ENCODE results near the gene XXYLT1.
"Not testable (repeated sequence)": the region's sequence is repeated elsewhere in the genome, so short reads cannot be mapped to it uniquely, and the experiment has no call there.

XXYLT1 gene

DNA sequence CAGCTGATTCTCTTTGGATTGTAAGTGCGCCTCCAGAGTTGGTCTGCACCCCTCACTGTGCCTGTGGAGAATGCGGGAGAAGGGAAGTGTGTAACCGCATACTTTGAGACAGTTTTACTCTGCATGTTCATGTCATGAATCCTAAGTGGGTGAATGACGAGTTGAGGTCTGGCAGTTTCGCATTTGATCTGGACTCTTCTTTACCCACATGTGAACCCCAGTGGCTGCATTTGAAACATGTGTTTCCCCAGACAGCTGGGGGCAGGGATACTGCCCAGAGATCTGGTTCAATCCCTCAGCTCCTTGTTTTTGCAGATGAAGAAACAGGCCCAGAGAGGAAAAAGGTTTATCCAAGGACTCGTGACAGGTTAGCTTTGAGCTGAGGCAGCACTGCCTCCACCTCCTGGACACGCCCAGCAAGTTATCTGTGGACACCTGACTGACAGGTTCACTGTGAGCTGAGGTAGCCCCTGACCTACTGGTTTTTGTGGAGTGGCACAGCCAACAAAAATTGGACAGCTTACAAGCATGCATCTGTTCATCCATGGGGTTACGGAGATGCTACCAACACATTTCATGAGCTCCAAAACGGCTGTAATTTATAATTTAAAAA lies 207.3 kb downstream of the XXYLT1 start:
- DNase-seq (ENCODE audit: low read depth in 3 of 3), result no peak

DNA sequence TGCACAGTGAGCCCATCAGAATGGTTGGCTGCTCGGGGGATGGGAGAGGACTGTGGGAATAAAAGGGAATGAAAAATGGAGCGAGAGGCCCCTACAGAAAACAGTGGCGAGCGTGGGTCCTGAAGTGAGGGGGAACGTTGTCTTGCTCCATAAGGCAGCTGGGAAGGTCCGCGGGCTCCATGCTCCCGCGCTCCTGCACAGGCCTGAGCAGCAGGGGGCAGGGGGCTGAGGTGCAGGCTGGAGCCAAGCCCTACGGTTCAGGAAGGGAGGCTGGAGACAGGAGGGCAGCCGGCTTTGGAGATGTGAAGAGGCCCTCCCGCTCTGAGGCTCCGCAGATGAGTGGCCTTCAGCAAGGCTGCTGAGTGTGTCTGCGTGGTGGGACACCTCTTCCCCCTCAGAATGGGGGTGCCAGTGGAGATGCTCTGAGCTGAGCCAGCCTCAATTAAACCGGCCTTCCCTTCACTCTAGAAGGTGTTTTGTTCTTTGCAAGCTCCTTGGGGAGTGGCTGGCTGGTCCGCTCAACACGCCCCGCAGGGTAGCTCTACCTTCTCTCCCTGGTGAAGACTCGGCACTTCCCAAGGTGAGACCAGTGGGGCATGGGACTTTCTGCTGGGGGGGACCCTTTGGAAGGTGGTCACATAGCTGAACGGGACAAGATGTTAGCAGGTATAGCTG lies 208.0 kb downstream of the XXYLT1 start:
- no peak for DNase-seq (ENCODE audit: low read depth in 3 of 3)

DNA sequence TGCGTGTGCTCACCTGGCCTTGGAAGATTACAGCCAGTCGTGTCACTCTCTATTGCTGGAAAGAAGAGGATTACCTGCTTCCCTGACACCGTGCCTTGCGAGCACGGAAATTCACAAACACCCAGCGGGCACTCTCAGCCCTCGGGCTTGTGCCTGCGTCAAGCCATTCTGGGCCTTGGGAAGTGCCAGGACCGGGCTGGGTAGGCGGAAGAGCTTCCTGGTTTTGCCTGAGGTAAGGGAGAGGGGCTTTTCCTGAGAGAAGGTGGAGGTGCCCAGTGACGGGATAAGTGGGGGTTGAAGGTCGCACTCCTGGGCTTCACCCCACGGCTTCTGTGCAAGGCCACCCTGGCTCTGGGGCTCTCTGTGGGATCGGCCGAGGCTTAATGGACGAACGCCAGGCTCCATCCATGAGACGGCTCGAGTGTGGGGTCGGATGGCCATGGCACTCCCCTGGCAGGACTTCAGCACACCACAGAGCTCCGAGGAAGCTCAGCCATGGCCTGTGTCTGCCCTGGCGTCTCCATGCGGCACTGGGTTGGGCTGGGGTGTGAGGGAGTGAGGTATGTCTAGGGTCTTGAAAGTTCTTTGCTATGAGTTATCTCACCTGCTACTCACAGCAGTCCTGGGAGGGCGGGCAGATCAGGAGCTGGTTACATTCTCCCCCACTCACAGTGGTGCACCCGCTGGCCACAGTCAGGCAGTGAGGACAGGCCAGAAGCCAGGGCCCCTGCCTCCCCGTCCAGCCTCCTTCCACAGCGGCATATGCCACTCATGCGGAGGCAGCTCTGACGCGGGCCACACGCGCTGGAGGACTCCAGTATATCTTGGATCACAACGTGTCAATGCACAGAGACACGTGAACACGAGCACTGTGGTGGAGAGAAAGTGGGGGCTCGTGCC lies 209.0 kb downstream of the XXYLT1 start:
- no peak for DNase-seq (ENCODE audit: low read depth in 3 of 3)

DNA sequence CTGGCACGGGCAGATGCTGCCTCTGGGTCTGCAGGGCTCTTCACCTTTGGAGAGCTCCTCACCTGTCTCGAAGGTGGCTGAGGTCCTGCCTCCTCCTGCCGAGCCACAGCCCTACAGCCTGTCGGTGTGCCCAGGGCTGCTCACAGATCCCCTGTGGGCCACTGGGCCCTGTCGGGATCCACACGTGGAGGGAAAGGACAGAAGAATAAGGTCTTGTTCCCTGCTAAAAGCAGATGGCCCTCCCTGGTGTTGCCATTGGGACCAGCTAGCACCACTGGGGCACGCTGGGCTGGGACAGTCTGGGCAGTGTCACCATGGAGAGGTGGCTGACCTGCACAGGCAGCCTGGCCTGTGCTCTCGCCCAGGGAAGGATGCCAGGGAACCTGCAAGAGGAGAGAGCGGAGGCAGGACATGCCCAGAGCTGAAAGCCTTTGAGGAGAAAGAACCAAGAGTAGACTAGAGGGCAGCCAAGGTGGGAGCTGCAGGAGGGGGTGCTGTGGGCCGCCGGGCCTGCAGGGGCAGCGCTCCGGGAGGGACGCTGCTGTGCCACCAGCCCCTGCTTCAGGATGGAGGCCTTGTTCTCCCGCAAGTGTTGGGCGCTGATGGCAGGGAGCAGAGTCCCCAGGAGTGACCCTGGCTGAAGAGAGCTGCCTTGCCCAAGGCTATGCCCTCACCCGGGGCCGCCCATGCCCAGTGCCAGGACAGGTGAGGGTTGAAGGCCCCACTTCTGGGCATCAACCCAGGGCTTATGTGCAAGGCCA lies 210.2 kb downstream of the XXYLT1 start:
- DNase-seq (ENCODE audit: low read depth in 3 of 3), result no peak

DNA sequence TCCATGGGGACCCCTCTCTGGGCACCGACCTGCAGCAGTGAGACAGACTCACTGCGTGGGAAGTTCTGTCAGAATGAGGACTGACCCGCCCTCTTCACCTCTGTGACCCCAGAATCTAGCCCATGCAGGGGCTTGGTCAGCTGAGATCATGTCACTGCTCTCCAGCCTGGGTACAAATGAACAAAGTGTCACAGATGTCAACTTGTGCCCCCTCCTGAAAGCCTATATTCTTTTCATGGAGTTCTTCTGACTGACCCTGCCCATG lies 210.8 kb downstream of the XXYLT1 start:
- no peak for DNase-seq (ENCODE audit: low read depth in 3 of 3)

- DNase-seq (ENCODE audit: low read depth in 3 of 3), result no peak
Measured at GRCh38 chr3:195059471-195060216, 211.3 kb downstream of the XXYLT1 start.

DNA sequence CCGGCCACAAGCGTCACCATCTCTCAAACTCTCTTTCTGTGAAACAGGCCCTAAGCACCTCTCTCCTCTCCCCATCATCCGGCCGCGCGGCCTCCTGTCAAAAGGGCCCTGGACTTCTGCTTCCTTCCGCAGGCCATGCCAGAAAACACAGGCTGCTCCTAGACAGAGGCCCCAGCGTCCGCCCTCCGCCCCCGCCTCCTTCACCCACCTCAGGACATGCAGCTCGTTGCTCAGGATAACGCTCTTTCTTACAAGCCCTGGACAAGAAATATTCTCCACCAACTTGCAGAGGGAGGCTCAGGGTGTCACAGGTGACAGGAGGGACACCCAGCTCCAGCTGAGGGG lies 212.0 kb downstream of the XXYLT1 start:
- no peak for DNase-seq (ENCODE audit: low read depth in 3 of 3)

GRCh38 chr3:195058336-195059005 lies 212.5 kb downstream of the XXYLT1 start:
- DNase-seq (ENCODE audit: low read depth in 3 of 3), result no peak

- DNase-seq (ENCODE audit: low read depth in 3 of 3), result no peak
Measured at GRCh38 chr3:195057716-195058115, 213.2 kb downstream of the XXYLT1 start.

GRCh38 chr3:195056506-195056905 lies 214.5 kb downstream of the XXYLT1 start:
- no peak for DNase-seq (ENCODE audit: low read depth in 3 of 3)

DNA sequence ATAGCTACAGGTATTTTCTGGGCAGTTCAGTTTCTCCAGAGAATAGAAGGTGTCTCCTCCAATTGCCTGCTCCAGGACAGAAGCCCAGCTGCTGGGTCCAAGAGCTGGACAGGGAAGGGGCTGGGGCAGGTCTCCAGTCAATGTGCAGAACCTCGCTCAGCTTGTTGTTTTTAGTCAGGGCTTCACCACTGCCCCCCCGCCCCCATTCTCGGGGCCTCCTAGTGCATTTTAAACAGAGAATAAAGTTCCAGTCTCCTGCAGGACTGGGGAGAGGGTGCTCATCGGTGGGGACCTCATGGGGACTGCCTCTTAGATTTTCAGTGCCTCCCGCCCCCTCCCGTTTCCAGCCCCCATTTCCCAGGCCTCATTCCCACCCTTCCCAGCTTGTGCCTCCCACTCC lies 216.6 kb downstream of the XXYLT1 start:
- DNase-seq (ENCODE audit: low read depth in 3 of 3), result no peak

- DNase-seq (ENCODE audit: low read depth in 3 of 3), result no peak
Measured at GRCh38 chr3:195052939-195053338, 218.0 kb downstream of the XXYLT1 start.

DNA sequence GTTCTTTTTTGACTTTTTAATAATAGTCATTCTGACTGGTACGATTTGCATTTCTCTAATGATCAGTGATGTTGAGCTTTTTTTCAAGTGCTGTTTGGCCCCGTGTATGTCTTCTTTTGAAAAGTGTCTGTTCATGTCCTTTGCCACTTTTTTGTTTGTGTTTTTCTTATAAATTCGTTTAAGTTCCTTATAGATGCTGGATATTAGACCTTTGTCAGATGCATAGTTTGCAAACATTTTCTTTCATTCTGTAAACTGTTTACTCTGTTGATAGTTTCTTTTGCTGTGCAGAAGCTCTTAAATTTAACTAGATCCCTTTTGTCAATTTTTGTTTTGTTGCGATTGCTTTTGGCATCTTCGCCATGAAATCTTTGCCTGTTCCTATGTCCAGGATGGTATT lies 220.7 kb downstream of the XXYLT1 start:
- not testable (repeated sequence) for DNase-seq (ENCODE audit: low read depth in 3 of 3)

- DNase-seq (ENCODE audit: low read depth in 3 of 3), result no peak
Measured at GRCh38 chr3:195048059-195048905, 222.7 kb downstream of the XXYLT1 start.

- no peak for DNase-seq (ENCODE audit: low read depth in 3 of 3)
Measured at GRCh38 chr3:195047536-195047935, 223.4 kb downstream of the XXYLT1 start.

GRCh38 chr3:195046441-195046840 lies 224.5 kb downstream of the XXYLT1 start:
- DNase-seq (ENCODE audit: low read depth in 3 of 3), result no peak

DNA sequence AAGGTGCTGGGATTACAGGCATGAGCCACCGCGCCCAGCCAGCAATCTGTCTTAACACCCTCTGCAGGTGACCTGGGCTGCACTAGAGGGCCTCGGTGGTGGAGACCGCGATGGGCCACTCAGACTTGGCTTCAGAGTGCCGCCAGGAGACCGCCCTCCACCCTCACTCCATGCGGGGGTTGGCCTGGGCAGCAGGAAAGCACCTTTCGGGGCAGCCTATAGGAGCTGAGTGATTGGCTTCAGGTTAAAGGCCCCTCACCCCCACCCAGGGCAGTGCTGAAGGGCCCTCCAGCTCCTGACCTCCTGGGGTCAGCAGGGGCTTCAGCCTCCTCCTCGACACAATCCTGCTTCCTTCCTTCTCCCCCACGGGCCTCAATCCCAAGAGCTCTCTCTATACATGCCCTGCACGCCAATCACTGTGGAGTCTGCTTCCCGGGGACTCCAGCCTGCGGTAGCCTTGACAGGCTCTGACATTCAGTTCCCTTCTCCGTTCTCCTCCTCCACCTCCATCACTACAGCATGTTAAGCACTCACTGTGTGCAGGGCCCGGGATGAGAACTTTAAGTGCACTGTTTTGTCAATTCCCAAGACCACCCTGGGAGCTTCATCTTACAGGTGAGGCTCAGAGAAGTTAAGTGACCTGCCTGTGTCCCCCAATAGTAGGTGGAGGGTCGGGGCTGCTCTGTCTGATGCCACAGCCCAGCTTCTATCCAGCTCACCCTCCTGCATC lies 225.3 kb downstream of the XXYLT1 start:
- no peak for DNase-seq (ENCODE audit: low read depth in 3 of 3)

- DNase-seq (ENCODE audit: low read depth in 3 of 3), result no peak
Measured at GRCh38 chr3:195044411-195044810, 226.5 kb downstream of the XXYLT1 start.

DNA sequence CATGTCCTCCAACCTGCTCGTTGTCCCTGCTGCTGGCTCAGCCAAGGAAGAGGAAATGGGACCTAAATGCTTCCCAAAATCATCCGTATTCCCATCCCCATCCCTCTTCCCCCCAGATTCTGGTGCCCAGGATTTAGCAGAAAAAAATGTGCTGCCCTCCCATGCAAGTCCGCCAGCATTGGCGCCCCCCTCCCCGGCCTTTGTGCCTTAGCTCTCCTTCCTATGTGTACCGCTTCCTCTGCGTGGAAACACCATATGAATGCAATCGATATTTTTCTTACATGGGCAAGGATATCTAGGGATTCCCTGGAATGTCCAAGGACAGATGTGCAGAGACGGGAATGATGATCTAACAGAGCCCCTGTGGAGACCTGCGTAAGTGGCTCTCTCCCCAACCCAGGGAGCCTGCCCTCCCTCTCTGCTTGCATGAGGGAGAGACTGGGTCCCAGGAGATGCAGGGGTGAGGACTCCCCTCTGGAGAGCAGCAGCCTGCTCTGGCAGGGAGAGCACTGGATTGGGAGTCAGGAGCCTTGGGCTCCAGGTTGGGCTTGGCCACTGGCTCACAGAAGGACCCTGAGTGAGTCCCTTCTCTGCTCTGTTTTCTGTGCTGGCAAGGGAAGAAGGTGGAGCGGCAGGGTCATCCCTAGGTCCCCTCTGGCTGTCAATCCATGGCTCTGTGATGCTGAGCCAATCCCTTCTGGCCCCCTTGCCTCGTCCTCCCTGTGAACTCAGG lies 227.2 kb downstream of the XXYLT1 start:
- no peak for DNase-seq (ENCODE audit: low read depth in 3 of 3)
